ENCODE measurements around the gene EPB41L1. TPM values are rescaled to one million over a fixed set of nuclear protein-coding genes. Genes with fewer than 3 reads are reported as not detected.

Gene EPB41L1
- total RNA-seq, 1 experiment from 2014 or later = 129 TPM

- no peak overlapping the region for H3K27ac Mint-ChIP-seq (ENCODE audit: unreplicated experiment)
- DNase-seq = no peak
- peaks cover 16% of the 10 kb centered on the region for H3K4me1 ChIP-seq
- H3K4me3 ChIP-seq (ENCODE audit: low read depth, low read length) = no peak overlapping the region
- no peaks in the 10 kb centered on the region for H3K27me3 Mint-ChIP-seq (ENCODE audit: insufficient read depth, unreplicated experiment)
- BruUV-seq (replicated peaks) = no TSS peak
- ChIA-PET CTCF (interaction anchor here (1.1 to 2.4 kb wide), 5 partner anchors 22 to 126 kb away, joined by 3 to 25 read pairs (median 4); no protein-coding TSS in a partner anchor), POLR2A (no interaction called here)
- peaks cover 37% of the 10 kb centered on the region for H3K36me3 Mint-ChIP-seq (ENCODE audit: insufficient read depth, unreplicated experiment)
- intact Hi-C loops (cut with micrococcal nuclease; ENCODE audit: unreplicated experiment) = no loop called here
- H3K4me1 Mint-ChIP-seq (ENCODE audit: low read depth, unreplicated experiment) = peaks cover 33% of the 10 kb centered on the region
- H3K36me3 ChIP-seq (ENCODE audit: control insufficient read depth, insufficient read depth, low read length) = peaks cover 1% of the 10 kb centered on the region; the same call in 1 of the 2 replicates
- no peak overlapping the region for H3K4me3 Mint-ChIP-seq (ENCODE audit: unreplicated experiment)
- no peaks in the 10 kb centered on the region for H3K9me3 ChIP-seq
- no peaks in the 10 kb centered on the region for H3K27me3 ChIP-seq (replicated peaks; ENCODE audit: control insufficient read depth, insufficient read depth, low read length)
- H3K9me3 Mint-ChIP-seq (ENCODE audit: unreplicated experiment) = no peaks in the 10 kb centered on the region
- no peak for TF ChIP-seq CTCF (IDR thresholded peaks at IDR 0.05; ENCODE audit: insufficient read depth in 1 of 2, low read depth in 1 of 2, low read length in 1 of 2, severe bottlenecking in 1 of 2, unreplicated experiment in 1 of 2)
Observed at GRCh38 chr20:36116807-36117441, 37.6 kb upstream of the EPB41L1 start.

- peaks cover 32% of the 10 kb centered on the region for H3K36me3 Mint-ChIP-seq (ENCODE audit: insufficient read depth, unreplicated experiment)
- no peaks in the 10 kb centered on the region for H3K9me3 Mint-ChIP-seq (ENCODE audit: unreplicated experiment)
- H3K4me1 ChIP-seq = peaks cover 20% of the 10 kb centered on the region
- no peak overlapping the region for H3K4me3 ChIP-seq (ENCODE audit: low read depth, low read length)
- no peaks in the 10 kb centered on the region for H3K27me3 Mint-ChIP-seq (ENCODE audit: insufficient read depth, unreplicated experiment)
- H3K36me3 ChIP-seq (ENCODE audit: control insufficient read depth, insufficient read depth, low read length) = peaks cover 1% of the 10 kb centered on the region; the same call in 1 of the 2 replicates
- no peaks in the 10 kb centered on the region for H3K27me3 ChIP-seq (replicated peaks; ENCODE audit: control insufficient read depth, insufficient read depth, low read length)
- TF ChIP-seq CTCF (IDR thresholded peaks at IDR 0.05; ENCODE audit: insufficient read depth in 1 of 2, low read depth in 1 of 2, low read length in 1 of 2, severe bottlenecking in 1 of 2, unreplicated experiment in 1 of 2) = no peak
- H3K4me1 Mint-ChIP-seq (ENCODE audit: low read depth, unreplicated experiment) = peaks cover 28% of the 10 kb centered on the region
- no peak overlapping the region for H3K27ac Mint-ChIP-seq (ENCODE audit: unreplicated experiment)
- H3K4me3 Mint-ChIP-seq (ENCODE audit: unreplicated experiment) = no peak overlapping the region
- BruUV-seq (replicated peaks) = no TSS peak
- intact Hi-C loops (cut with micrococcal nuclease; ENCODE audit: unreplicated experiment) = no loop called here
- CTCF ChIA-PET = interaction anchor here (1.0 to 2.3 kb wide), 4 partner anchors 46 to 127 kb away, joined by 3 to 12 read pairs (median 4); no protein-coding TSS in a partner anchor
- no peak for DNase-seq
- POLR2A ChIA-PET = no interaction called here
- no peaks in the 10 kb centered on the region for H3K9me3 ChIP-seq
Observed at GRCh38 chr20:36117638-36118037, 36.9 kb upstream of the EPB41L1 start.

GRCh38 chr20:36118371-36118770 lies 36.2 kb upstream of the EPB41L1 start:
- H3K4me3 ChIP-seq (ENCODE audit: low read depth, low read length) = no peak overlapping the region
- BruUV-seq (replicated peaks) = no TSS peak
- H3K4me1 ChIP-seq = peaks cover 22% of the 10 kb centered on the region
- Mint-ChIP-seq H3K4me1 (ENCODE audit: low read depth, unreplicated experiment) (peaks cover 28% of the 10 kb centered on the region), H3K36me3 (ENCODE audit: insufficient read depth, unreplicated experiment) (peaks cover 32% of the 10 kb centered on the region), H3K4me3 (ENCODE audit: unreplicated experiment) (no peak overlapping the region), H3K9me3 (ENCODE audit: unreplicated experiment) (no peaks in the 10 kb centered on the region), H3K27me3 (ENCODE audit: insufficient read depth, unreplicated experiment) (no peaks in the 10 kb centered on the region), H3K27ac (ENCODE audit: unreplicated experiment) (no peak overlapping the region)
- intact Hi-C loops (cut with micrococcal nuclease; ENCODE audit: unreplicated experiment) = no loop called here
- no peaks in the 10 kb centered on the region for H3K27me3 ChIP-seq (replicated peaks; ENCODE audit: control insufficient read depth, insufficient read depth, low read length)
- no peak for TF ChIP-seq CTCF (IDR thresholded peaks at IDR 0.05; ENCODE audit: insufficient read depth in 1 of 2, low read depth in 1 of 2, low read length in 1 of 2, severe bottlenecking in 1 of 2, unreplicated experiment in 1 of 2)
- DNase-seq = no peak
- POLR2A ChIA-PET = no interaction called here
- CTCF ChIA-PET = interaction anchor here (0.7 to 2.3 kb wide), 5 partner anchors 47 to 127 kb away, joined by 3 to 12 read pairs (median 3); no protein-coding TSS in a partner anchor
- H3K36me3 ChIP-seq (ENCODE audit: control insufficient read depth, insufficient read depth, low read length) = peaks cover 1% of the 10 kb centered on the region; the same call in 1 of the 2 replicates
- H3K9me3 ChIP-seq = no peaks in the 10 kb centered on the region
